Measurements from ENCODE around the gene BTBD2.

BTBD2 gene

DNA sequence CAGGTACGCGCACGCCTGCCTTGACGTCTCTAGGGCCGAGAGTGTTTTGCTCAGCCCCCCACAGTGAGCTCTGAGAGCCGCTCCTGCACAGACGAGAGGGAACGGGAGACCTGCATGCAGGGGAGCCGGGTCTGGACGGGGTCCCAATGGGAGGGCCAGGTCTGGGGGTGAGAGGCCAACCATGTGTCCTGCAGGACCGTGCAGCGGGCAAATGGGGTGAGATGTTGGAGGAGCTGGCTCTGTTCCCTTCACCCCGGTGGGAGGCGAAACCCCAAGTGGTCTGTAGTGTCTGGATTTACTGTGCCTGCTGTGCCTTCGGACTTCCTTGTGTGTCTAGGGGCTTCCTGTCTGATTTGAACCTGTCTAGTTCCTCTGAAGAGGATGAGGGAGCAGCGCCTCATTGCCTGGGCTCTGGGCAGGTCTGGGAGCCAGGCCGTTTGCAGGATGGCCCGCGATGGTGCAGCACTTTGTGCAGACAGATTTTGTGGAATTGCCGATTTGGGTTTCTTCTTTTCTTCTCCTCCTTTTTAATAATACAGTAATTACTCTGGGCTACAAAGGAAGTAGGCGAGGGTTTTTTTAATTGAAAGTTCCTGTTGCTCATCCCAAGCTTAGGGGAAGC, 72.5 kb downstream of the BTBD2 start:
- DNase-seq (ENCODE audit: low read depth, low spot score) = peak; percentile 24

DNA sequence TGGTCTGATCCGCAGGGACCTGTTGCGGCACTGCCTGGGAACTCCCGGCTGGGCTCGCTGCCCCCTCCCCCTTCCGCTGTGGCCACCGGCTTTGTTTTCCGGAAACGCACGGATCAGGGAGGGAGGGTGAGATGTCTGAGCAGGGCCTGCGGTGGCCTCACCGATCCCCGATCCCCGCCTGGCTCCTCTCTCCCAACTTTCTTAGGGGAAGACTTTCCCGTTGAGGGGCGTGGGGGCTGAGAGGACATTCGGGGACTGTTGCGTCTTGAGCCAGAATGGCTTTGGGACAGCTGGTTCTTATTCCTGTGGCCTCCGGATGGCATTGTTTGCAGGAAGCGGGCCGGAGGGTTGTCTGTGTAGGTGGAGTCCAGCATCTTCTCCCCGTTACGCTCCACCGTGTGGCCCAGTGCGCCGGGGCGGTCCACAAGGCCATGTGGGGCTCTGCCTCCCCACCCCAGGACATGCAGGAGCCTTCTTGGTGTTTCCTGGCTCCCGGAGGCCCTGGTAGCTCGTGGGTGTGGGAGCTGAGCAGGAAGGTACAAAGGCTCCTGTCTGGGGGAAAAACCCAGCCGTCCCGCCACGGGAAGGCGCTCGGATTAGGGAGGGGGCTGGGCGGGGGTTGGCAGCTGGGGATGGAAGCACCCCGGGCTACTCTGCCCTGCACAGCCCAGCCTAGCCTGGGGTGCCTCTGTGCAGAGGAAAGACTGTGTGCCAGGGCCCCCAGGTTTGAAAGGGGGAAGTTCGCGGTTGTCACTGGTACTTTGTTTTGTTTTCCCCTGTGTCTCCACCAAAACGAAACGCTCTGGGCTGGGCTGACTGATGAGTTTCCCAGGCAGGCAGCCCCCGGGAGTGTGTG, 73.2 kb downstream of the BTBD2 start:
- peak; percentile 92 for DNase-seq (ENCODE audit: low read depth, low spot score)

DNA sequence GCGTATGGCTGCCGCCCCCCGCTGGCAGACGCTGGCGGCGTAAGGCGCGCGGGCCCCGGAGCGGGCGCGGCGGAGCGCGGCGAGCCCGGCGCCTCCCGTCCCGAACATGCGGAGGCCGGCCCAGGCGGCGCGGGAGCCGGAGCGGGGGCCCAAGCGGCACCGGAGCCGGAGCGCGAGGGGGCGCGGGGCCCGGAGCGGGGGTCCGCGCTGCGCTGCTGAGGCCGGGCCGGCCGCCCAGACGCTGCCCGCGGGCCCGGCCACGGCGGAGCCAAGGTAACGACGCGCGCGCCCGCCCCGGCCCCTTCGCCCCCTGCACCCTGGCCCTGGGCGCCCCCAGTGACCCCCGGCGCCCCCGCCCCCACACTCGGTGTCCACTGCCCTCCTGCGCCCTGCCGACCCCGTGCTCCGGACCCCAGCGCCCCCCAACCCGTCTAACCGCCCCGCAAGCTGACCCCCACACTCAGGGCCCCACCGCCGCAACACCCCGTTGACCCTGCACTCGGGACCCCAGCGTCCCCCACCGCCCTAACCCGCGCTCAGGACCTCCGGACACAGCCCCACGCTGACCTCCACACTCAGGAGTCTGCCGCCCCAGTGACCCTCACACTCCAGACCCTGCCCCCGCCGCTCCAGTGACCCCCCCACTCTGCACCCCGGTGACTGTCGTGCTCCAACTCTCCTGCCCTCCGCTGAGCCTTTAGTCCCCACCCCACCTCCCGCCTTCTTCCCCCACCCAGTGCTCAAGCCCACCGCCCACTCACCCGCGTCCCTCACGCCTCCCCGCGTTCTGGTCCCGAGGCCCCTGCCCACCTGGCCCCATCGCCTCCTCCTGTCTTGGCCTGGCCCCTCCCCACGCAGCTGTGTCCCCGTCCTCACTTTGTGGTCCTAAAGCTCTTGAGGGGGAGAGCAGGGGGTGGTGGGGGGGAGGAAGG, 74.1 kb downstream of the BTBD2 start, which contains the start of gene CSNK1G2:
Gene CSNK1G2, plus strand, starts transcription at position 27 of the 932 bp plus-strand sequence. CDS start 28,601 bp downstream, outside the sequence.
- DNase-seq (ENCODE audit: low read depth, low spot score) = no peak

DNA sequence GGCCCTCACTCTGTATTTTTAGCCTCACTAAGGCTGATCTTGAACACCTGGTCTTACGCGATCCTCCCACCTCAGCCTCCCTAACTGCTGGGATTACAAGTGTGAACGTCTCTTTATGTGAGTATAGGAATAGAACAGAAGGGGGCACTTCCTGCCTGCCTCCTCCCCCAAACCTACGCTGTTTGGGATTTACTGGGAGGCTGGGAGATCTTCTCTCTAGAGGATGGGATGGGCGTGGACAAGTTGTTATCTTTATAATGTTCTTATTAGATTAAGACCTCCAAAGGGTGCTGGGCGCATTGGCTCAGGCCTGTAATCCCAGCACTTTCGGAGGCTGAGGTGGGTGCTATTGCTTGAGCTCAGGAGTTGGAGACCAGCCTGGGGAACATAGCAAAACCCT, 77.4 kb downstream of the BTBD2 start:
- DNase-seq (ENCODE audit: low read depth, low spot score) = peak; percentile 20

DNA sequence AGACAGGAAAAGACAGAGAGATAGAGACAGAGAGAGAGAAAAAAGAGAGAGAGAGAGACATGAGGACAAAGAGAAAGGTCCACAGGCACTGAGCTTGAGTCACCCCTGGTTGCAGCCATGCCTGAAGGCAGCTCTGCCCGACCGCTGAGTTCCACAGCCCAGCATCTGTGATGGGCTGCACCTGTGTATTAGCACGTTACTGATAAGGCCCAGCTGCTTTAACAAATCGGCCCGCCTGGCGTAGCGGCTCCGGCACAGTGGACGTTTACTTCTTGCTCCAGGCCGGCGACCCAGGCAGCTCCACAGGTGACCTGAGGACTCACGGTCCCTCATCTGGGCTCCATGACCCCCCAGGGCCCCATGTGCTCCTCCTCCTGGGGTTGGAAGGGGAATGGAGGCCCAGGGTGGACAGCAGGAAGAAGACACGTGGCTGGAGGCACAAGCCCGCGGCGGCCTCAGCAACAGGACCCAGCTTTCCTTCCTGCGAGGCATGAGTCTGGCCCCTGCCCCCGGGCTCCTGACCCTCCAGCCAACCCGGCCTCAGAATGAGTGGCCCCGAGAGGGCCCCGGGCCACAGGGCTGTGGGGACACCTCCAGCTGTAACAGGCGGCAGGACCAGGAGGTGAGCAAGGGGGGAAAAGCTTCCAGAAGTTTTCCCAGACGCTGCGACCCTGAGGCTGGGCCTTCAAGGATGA, 78.5 kb downstream of the BTBD2 start:
- DNase-seq (ENCODE audit: low read depth, low spot score) = no peak

DNA sequence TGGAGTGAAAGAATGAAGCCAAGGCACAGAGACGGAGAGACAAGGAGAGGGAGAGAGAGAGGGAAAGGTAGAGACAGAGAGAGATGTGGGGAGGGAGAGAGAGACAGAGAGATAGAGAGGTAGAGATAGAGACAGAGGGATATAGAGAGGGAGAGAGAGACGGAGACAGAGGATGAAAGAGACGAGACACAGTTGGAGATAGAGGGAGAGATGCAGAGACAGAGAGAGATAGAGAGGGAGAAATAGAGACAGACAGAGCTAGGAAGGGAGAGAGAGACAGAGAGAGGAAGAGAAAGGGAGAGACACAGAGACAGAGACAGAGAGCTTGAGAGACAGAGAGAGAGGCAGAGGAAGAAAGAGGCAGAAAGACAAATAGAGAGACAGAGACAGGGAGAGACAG, 79.1 kb downstream of the BTBD2 start:
- DNase-seq (ENCODE audit: low read depth, low spot score) = no peak

DNA sequence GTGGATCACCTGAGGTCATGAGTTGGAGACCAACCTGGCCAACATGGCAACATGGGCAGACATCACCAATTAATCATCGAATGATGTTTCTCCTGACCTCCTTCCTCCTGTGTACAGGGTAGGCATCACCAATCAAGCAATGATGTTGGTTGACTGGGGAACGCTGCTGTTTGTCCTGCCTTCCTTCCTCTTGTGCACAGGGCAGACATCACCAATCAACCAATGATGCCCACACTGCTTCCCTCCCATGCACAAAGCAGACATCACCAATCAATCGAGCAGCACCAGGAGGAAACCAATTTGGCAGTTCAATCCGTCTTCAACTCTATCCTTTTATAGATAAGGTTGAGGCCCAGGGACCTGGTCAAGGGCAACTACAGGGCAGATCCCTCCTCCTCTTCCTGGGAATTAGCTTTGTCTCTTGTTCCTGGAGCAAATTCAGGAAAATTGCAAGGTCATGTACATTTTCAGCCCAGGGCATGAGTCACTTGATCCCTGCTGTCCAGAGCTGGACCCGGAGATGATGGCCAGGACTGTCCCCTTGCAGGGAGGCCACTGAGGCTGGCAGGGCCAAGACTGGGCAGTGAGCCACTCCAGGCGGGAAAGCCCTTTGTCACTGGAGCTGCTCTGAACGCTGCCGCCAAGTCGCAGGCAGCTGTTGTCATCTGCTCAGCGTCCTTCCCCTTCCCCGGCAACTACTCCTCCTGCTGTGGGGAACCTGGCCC, 79.9 kb downstream of the BTBD2 start:
- DNase-seq (ENCODE audit: low read depth, low spot score) = peak; percentile 33
